HEK293 (cell line): ENCODE measurements around the gene IFNG.

Experiments
- CTCF ChIA-PET: fragments of 350-600 bp; formaldehyde crosslinking; extraction: SDS; loops from one replicate; lab custom pipeline; 2021; ENCODE audit warnings: antibody characterized with exemption; lab: Yijun Ruan, JAX
- POLR2A ChIA-PET: fragments of 300-600 bp; formaldehyde crosslinking; extraction: SDS; loops from one replicate; lab custom pipeline; 2020; ENCODE audit warnings: antibody characterized with exemption, inconsistent platforms; lab: Yijun Ruan, JAX
- H3K27ac ChIP-seq: fragments of 200-500 bp; sonication (Bioruptor generic); 2 replicates; pipeline ENCODE4 v1.5.1; 2014; ENCODE audit warnings: low read depth, low read length, control low read depth, inconsistent platforms; ENCODE audit errors: extremely low read depth
- H3K36me3 ChIP-seq, 2 experiments: fragments of 200-500 bp in 1 of 2; sonication (Bioruptor generic) in 1 of 2; 1 replicate in 1 of 2; 2 replicates in 1 of 2; pipeline ENCODE4 v1.5.1; 2014 to 2017; ENCODE audit warnings: inconsistent platforms in 2 of 2, low read length in 2 of 2; ENCODE audit not compliant: control insufficient read depth in 2 of 2, insufficient read depth in 1 of 2
- H3K4me1 ChIP-seq: fragments of 200-500 bp; sonication (Bioruptor generic); 2 replicates; pipeline ENCODE4 v1.5.1; 2014; ENCODE audit warnings: mild to moderate bottlenecking, low read length, inconsistent platforms; ENCODE audit not compliant: control insufficient read depth, insufficient read depth
- H3K4me3 ChIP-seq: 2 replicates; pipeline ENCODE4 v1.5.1; 2011; ENCODE audit warnings: low read depth, mild to moderate bottlenecking, control low read depth, low read length, moderate library complexity
- H3K9me3 ChIP-seq: fragments of 200-500 bp; sonication (Bioruptor generic); 2 replicates; pipeline ENCODE4 v1.5.1; 2014; ENCODE audit warnings: low read depth, low read length, inconsistent platforms; ENCODE audit not compliant: control insufficient read depth, insufficient read depth
- ATF2 ChIP-seq: fragments of 450-650 bp; formaldehyde crosslinking; IDR thresholded peaks from 2 replicates; pipeline ENCODE4 v1.5.1; 2016; ENCODE audit warnings: missing biosample characterization, missing genetic modification characterization, low read depth
- FEZF1 ChIP-seq: fragments of 450-650 bp; formaldehyde crosslinking; IDR thresholded peaks from 2 replicates; pipeline ENCODE4 v1.5.1; 2016; ENCODE audit warnings: missing biosample characterization, missing genetic modification characterization
- GLI4 ChIP-seq: fragments of 450-650 bp; formaldehyde crosslinking; IDR thresholded peaks from 2 replicates; pipeline ENCODE4 v1.5.1; 2016; ENCODE audit warnings: missing biosample characterization, missing genetic modification characterization
- IKZF3 ChIP-seq: fragments of 450-650 bp; IDR thresholded peaks from 2 replicates; pipeline ENCODE4 v1.5.0; 2018; ENCODE audit warnings: missing biosample characterization, mild to moderate bottlenecking, missing genetic modification characterization, moderate library complexity
- KLF8 ChIP-seq: fragments of 450-650 bp; formaldehyde crosslinking; IDR thresholded peaks from 2 replicates; pipeline ENCODE4 v1.5.1; 2016; ENCODE audit warnings: missing biosample characterization, missing genetic modification characterization
- MEIS1 ChIP-seq: sonication (generic); formaldehyde crosslinking; IDR thresholded peaks from 2 replicates; pipeline ENCODE4 v1.8.1; 2022; ENCODE audit warnings: missing genetic modification reagents, mild to moderate bottlenecking, borderline replicate concordance
- RBAK ChIP-seq: fragments of 450-650 bp; formaldehyde crosslinking; IDR thresholded peaks from 2 replicates; pipeline ENCODE4 v1.5.1; 2016; ENCODE audit warnings: missing biosample characterization, missing genetic modification characterization
- WT1 ChIP-seq: fragments of 450-650 bp; formaldehyde crosslinking; IDR thresholded peaks from 2 replicates; pipeline ENCODE4 v1.5.1; 2016; ENCODE audit warnings: missing biosample characterization, missing genetic modification characterization
- ZBTB8A ChIP-seq: fragments of 450-650 bp; formaldehyde crosslinking; IDR thresholded peaks from 2 replicates; pipeline ENCODE4 v1.5.1; 2016; ENCODE audit warnings: missing biosample characterization, missing genetic modification characterization
- ZFHX2 ChIP-seq: fragments of 450-650 bp; formaldehyde crosslinking; conservative IDR thresholded peaks from 2 replicates; pipeline ENCODE4 v1.5.1; 2016; ENCODE audit warnings: missing biosample characterization, missing genetic modification characterization
- ZNF146 ChIP-seq: fragments of 450-650 bp; formaldehyde crosslinking; IDR thresholded peaks from 2 replicates; pipeline ENCODE4 v1.5.1; 2016; ENCODE audit warnings: missing biosample characterization, missing genetic modification characterization
- ZNF148 ChIP-seq: fragments of 450-650 bp; formaldehyde crosslinking; IDR thresholded peaks from 2 replicates; pipeline ENCODE4 v1.5.0; 2017; ENCODE audit warnings: missing biosample characterization, missing genetic modification characterization, borderline replicate concordance
- ZNF211 ChIP-seq: fragments of 450-650 bp; formaldehyde crosslinking; IDR thresholded peaks from 2 replicates; pipeline ENCODE4 v1.5.1; 2016; ENCODE audit warnings: low read depth, missing biosample characterization, missing genetic modification characterization
- ZNF266 ChIP-seq: fragments of 450-650 bp; formaldehyde crosslinking; IDR thresholded peaks from 2 replicates; pipeline ENCODE4 v1.5.1; 2016; ENCODE audit warnings: missing biosample characterization, missing genetic modification characterization, low read depth
- ZNF280D ChIP-seq: fragments of 450-650 bp; formaldehyde crosslinking; IDR thresholded peaks from 2 replicates; pipeline ENCODE4 v1.5.1; 2016; ENCODE audit warnings: missing biosample characterization, missing genetic modification characterization
- ZNF311 ChIP-seq: fragments of 450-650 bp; formaldehyde crosslinking; IDR thresholded peaks from 2 replicates; pipeline ENCODE4 v1.5.1; 2017; ENCODE audit warnings: missing biosample characterization, missing genetic modification characterization, borderline replicate concordance
- ZNF335 ChIP-seq: fragments of 450-650 bp; formaldehyde crosslinking; conservative IDR thresholded peaks from 2 replicates; pipeline ENCODE4 v1.5.1; 2016; ENCODE audit warnings: missing biosample characterization, missing genetic modification characterization
- ZNF558 ChIP-seq: fragments of 450-650 bp; formaldehyde crosslinking; IDR thresholded peaks from 2 replicates; pipeline ENCODE4 v1.5.1; 2016; ENCODE audit warnings: missing biosample characterization, missing genetic modification characterization
- ZNF571 ChIP-seq: fragments of 450-650 bp; formaldehyde crosslinking; IDR thresholded peaks from 2 replicates; pipeline ENCODE4 v1.5.0; 2017; ENCODE audit warnings: missing biosample characterization, missing genetic modification characterization
- ZNF585B ChIP-seq: fragments of 450-650 bp; formaldehyde crosslinking; IDR thresholded peaks from 2 replicates; pipeline ENCODE4 v1.5.1; 2016; ENCODE audit warnings: missing biosample characterization, missing genetic modification characterization
- ZNF621 ChIP-seq: fragments of 450-650 bp; formaldehyde crosslinking; IDR thresholded peaks from 2 replicates; pipeline ENCODE4 v1.5.1; 2017; ENCODE audit warnings: missing biosample characterization, missing genetic modification characterization
- TF ChIP-seq, protein P1 (sequence below): fragments of 450-650 bp; formaldehyde crosslinking; IDR thresholded peaks from 2 replicates; pipeline ENCODE4 v1.5.1; 2016; ENCODE audit warnings: missing biosample characterization, missing genetic modification characterization
- TF ChIP-seq, protein P2 (sequence below): fragments of 450-650 bp; IDR thresholded peaks from 2 replicates; pipeline ENCODE4 v1.5.1; 2018; ENCODE audit warnings: missing biosample characterization, mild to moderate bottlenecking, missing genetic modification characterization
- TF ChIP-seq, protein P3 (sequence below): fragments of 450-650 bp; formaldehyde crosslinking; IDR thresholded peaks from 2 replicates; pipeline ENCODE4 v1.5.1; 2016; ENCODE audit warnings: missing biosample characterization, missing genetic modification characterization

IFNG gene

GRCh38 chr12:68170726-68171125 lies 11.2 kb upstream of the IFNG start:
- Histone ChIP-seq H3K9me3 (no peaks in the 10 kb centered on the region), H3K27ac (no peak overlapping the region), H3K4me3 (no peak overlapping the region), H3K36me3 (no peaks in the 10 kb centered on the region), H3K4me1 (no peaks in the 10 kb centered on the region)
- POLR2A ChIA-PET = no interaction called here
- CTCF ChIA-PET = interaction anchor here (0.8 kb wide), 1 partner anchor 14 kb away, joined by 3 read pairs; no protein-coding TSS in a partner anchor
- no peak for TF ChIP-seq ZBTB8A (tag by site-specific recombination)
- TF ChIP-seq GLI4 (tag by site-specific recombination) = no peak
- no peak for TF ChIP-seq ZNF266 (tag by site-specific recombination)
- no peak for TF ChIP-seq ZNF571 (tag by site-specific recombination)
- no peak for TF ChIP-seq ZNF146 (tag by site-specific recombination)
- TF ChIP-seq ZFHX2 (tag by site-specific recombination) = no peak
- TF ChIP-seq, protein P1, sequence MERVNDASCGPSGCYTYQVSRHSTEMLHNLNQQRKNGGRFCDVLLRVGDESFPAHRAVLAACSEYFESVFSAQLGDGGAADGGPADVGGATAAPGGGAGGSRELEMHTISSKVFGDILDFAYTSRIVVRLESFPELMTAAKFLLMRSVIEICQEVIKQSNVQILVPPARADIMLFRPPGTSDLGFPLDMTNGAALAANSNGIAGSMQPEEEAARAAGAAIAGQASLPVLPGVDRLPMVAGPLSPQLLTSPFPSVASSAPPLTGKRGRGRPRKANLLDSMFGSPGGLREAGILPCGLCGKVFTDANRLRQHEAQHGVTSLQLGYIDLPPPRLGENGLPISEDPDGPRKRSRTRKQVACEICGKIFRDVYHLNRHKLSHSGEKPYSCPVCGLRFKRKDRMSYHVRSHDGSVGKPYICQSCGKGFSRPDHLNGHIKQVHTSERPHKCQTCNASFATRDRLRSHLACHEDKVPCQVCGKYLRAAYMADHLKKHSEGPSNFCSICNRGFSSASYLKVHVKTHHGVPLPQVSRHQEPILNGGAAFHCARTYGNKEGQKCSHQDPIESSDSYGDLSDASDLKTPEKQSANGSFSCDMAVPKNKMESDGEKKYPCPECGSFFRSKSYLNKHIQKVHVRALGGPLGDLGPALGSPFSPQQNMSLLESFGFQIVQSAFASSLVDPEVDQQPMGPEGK = no peak
- TF ChIP-seq IKZF3 (tag by site-specific recombination) = no peak
- no peak for TF ChIP-seq MEIS1 (CRISPR knock-in tag)

DNA sequence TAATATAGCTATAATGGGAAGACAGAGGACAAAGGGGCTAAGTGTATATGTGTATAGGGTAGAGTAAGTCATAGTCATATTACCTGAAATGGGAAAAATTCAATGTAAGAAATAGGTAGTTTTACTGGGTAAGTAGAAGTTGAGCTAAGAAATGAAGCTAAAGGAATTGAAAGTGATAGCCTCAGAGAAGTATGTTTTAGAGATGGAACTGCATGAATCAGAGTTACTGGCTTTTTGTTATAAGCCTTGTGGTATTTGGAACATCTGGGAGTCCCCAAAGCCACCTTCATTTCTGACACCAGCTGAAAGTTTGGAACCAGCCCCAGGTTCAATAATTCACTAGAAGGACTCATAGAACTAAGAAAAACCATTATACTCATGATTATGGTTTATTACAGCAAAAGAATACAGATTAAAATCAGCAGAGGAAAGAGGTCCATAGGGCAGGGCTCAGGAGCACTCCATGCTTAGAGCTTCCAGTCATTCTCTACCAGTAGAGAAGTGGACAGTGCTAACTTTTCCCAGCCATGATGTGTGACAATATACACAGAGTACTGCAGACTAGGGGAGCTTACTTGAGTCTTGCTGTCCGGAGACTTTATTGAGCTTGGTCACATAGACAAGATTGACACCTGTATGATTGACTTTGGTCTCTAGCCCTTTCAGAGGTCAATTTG lies 9.8 kb upstream of the IFNG start:
- POLR2A ChIA-PET = no interaction called here
- CTCF ChIA-PET = interaction anchor here (0.5 to 2.2 kb wide), 3 partner anchors 11 to 148 kb away, joined by 4 to 18 read pairs (median 4); partner anchors contain the start of gene IFNG
- TF ChIP-seq ZNF211 (tag by site-specific recombination) = no peak
- no peak for TF ChIP-seq ATF2 (tag by site-specific recombination)
- no peak for TF ChIP-seq FEZF1 (tag by site-specific recombination)
- TF ChIP-seq, protein P2, sequence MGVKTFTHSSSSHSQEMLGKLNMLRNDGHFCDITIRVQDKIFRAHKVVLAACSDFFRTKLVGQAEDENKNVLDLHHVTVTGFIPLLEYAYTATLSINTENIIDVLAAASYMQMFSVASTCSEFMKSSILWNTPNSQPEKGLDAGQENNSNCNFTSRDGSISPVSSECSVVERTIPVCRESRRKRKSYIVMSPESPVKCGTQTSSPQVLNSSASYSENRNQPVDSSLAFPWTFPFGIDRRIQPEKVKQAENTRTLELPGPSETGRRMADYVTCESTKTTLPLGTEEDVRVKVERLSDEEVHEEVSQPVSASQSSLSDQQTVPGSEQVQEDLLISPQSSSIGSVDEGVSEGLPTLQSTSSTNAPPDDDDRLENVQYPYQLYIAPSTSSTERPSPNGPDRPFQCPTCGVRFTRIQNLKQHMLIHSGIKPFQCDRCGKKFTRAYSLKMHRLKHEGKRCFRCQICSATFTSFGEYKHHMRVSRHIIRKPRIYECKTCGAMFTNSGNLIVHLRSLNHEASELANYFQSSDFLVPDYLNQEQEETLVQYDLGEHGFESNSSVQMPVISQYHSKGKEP (tag by site-specific recombination) = no peak
- no peak for TF ChIP-seq ZNF585B (tag by site-specific recombination)
- no peak for TF ChIP-seq ZNF148 (tag by site-specific recombination)
- TF ChIP-seq, protein P3, sequence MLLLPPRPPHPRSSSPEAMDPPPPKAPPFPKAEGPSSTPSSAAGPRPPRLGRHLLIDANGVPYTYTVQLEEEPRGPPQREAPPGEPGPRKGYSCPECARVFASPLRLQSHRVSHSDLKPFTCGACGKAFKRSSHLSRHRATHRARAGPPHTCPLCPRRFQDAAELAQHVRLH (tag by site-specific recombination) = no peak
- TF ChIP-seq WT1 = no peak
- no peak for TF ChIP-seq ZNF335
- TF ChIP-seq ZNF558 (tag by site-specific recombination) = no peak
- TF ChIP-seq KLF8 = no peak
- no peak for TF ChIP-seq ZNF621 (tag by site-specific recombination)
- TF ChIP-seq RBAK (tag by site-specific recombination) = no peak
- no peak for TF ChIP-seq ZNF311
- no peak for TF ChIP-seq ZNF280D (tag by site-specific recombination)

More for the DNA sequence above, 9.8 kb upstream of the IFNG start:
- H3K27ac ChIP-seq = no peak overlapping the region
- H3K9me3 ChIP-seq = no peaks in the 10 kb centered on the region
- H3K4me3 ChIP-seq = no peak overlapping the region
- H3K4me1 ChIP-seq = no peaks in the 10 kb centered on the region
- no peaks in the 10 kb centered on the region for H3K36me3 ChIP-seq
